GM12878 (cell line): Measurements from ENCODE around the gene MLXIP. TPM values are rescaled to one million over a fixed set of nuclear protein-coding genes. Genes with fewer than 3 reads are reported as not detected.

Experiments
- ATAC-seq: fragments of 200-7000 bp; cut with Tn5 transposase; 3 replicates; pipeline ENCODE4 v1.9.1; 2020; ENCODE audit warnings: mild to moderate bottlenecking, moderate library complexity
- BruUV-seq: library from RNA; stranded (reverse); fragments of 400-500 nt; replicated peaks from 2 replicates; lab custom pipeline; 2021; lab: Mats Ljungman, UMichigan
- CTCF ChIA-PET: fragments of 300-600 bp; sonication (Branson Sonifier 250); formaldehyde crosslinking; extraction: SDS; loops from one replicate; lab custom pipeline; 2021; ENCODE audit warnings: inconsistent platforms; lab: Yijun Ruan, JAX
- POLR2A ChIA-PET: fragments of 350-600 bp; formaldehyde crosslinking; extraction: SDS; loops from one replicate; lab custom pipeline; 2021; ENCODE audit warnings: inconsistent platforms; lab: Charles Lee
- RAD21 ChIA-PET: fragments of 300-600 bp; sonication (Branson Sonifier 250); formaldehyde crosslinking; loops from one replicate; lab custom pipeline; 2023; ENCODE audit warnings: antibody characterized with exemption; ENCODE audit not compliant: unreplicated experiment; lab: Charles Lee
- SMC1A ChIA-PET: fragments of 300-600 bp; sonication (Branson Sonifier 250); formaldehyde crosslinking; loops from one replicate; lab custom pipeline; 2023; ENCODE audit not compliant: unreplicated experiment, uncharacterized antibody; lab: Charles Lee
- DNase-seq: peaks from one replicate; pipeline ENCODE4 v3.0.0-alpha.2; 2011; ENCODE audit warnings: low read depth, low spot score
- FAIRE-seq: peaks from 3 replicates; lab custom pipeline; 2011; peaks lifted over from hg19 to GRCh38; lab: Jason Lieb, UNC
- H2AFZ ChIP-seq: 2 replicates; pipeline ENCODE4 v1.6.0; 2011; ENCODE audit warnings: low read depth, low read length, control low read depth; ENCODE audit not compliant: control insufficient read depth
- H3K27ac ChIP-seq: 2 replicates; pipeline ENCODE4 v1.5.1; 2011; ENCODE audit warnings: control low read depth; ENCODE audit not compliant: control insufficient read depth, insufficient read depth
- H3K27me3 ChIP-seq, 2 experiments: replicated peaks in 1 of 2; 2 replicates each; pipeline versions ENCODE4 v1.6.0 to v1.6.1; 2011; ENCODE audit warnings: low read length in 1 of 2; ENCODE audit not compliant: control insufficient read depth in 2 of 2, insufficient read depth in 2 of 2
- H3K36me3 ChIP-seq, 2 experiments: 2 replicates each; pipeline ENCODE4 v1.5.1; 2011; ENCODE audit warnings: low read length in 1 of 2; ENCODE audit not compliant: control insufficient read depth in 2 of 2, insufficient read depth in 2 of 2
- H3K4me1 ChIP-seq: 2 replicates; pipeline ENCODE4 v1.6.1; 2011; ENCODE audit warnings: mild to moderate bottlenecking, low read length, moderate library complexity, mixed read lengths; ENCODE audit not compliant: control insufficient read depth, insufficient read depth
- H3K4me2 ChIP-seq: 2 replicates; pipeline ENCODE4 v1.6.0; 2011; ENCODE audit warnings: control low read depth; ENCODE audit not compliant: control insufficient read depth, insufficient read depth
- H3K4me3 ChIP-seq: fragments of 200-600 bp; sonication (generic); 2 replicates; pipeline ENCODE4 v1.5.1; 2016
- H3K79me2 ChIP-seq: 2 replicates; pipeline ENCODE4 v1.6.0; 2011; ENCODE audit warnings: low read length; ENCODE audit not compliant: control insufficient read depth, insufficient read depth
- H3K9ac ChIP-seq: 2 replicates; pipeline ENCODE4 v1.8.0; 2011; ENCODE audit warnings: low read length, control low read depth, mixed read lengths; ENCODE audit not compliant: control insufficient read depth, insufficient read depth
- H3K9me3 ChIP-seq: replicated peaks from 3 replicates; pipeline ENCODE4 v1.5.1; 2011; ENCODE audit warnings: mild to moderate bottlenecking, low read length; ENCODE audit not compliant: control insufficient read depth, insufficient read depth
- H4K20me1 ChIP-seq: 2 replicates; pipeline ENCODE4 v1.6.0; 2011; ENCODE audit not compliant: control insufficient read depth, insufficient read depth
- EGR1 ChIP-seq, 2 experiments: IDR thresholded peaks; 1 replicate in 1 of 2; 2 replicates in 1 of 2; pipeline ENCODE4 v1.6.1; 2011 to 2012; ENCODE audit warnings: low read depth in 2 of 2, low read length in 2 of 2, borderline replicate concordance in 1 of 2, mild to moderate bottlenecking in 1 of 2, moderate library complexity in 1 of 2
- MTA2 ChIP-seq: fragments of 450-650 bp; IDR thresholded peaks from 2 replicates; pipeline ENCODE4 v1.6.1; 2016; ENCODE audit warnings: low read depth, mild to moderate bottlenecking, moderate library complexity
- MTA3 ChIP-seq: IDR thresholded peaks from 2 replicates; pipeline ENCODE4 v1.6.1; 2012; ENCODE audit warnings: low read length, inconsistent platforms, borderline replicate concordance
- NR2C2 ChIP-seq: IDR thresholded peaks from 2 replicates; pipeline ENCODE4 v1.6.1; 2011; ENCODE audit warnings: borderline replicate concordance, low read depth; ENCODE audit not compliant: control insufficient read depth, insufficient read length
- RAD51 ChIP-seq: fragments of 450-650 bp; IDR thresholded peaks from 2 replicates; pipeline ENCODE4 v1.6.1; 2016; ENCODE audit warnings: moderate library complexity, mild to moderate bottlenecking, inconsistent platforms
- RCOR1 ChIP-seq: conservative IDR thresholded peaks from 2 replicates; pipeline ENCODE4 v1.6.1; 2012; ENCODE audit warnings: low read depth, low read length, improper control_type of control experiment
- SIX5 ChIP-seq: IDR thresholded peaks from 2 replicates; pipeline ENCODE4 v1.6.1; 2011; ENCODE audit warnings: mild to moderate bottlenecking, low read depth, low read length, moderate library complexity; ENCODE audit not compliant: severe bottlenecking
- SMC3 ChIP-seq: IDR thresholded peaks from 2 replicates; pipeline ENCODE4 v1.6.1; 2011; ENCODE audit warnings: low read length, improper control_type of control experiment, borderline replicate concordance
- YBX1 ChIP-seq: fragments of 450-650 bp; IDR thresholded peaks from 2 replicates; pipeline ENCODE4 v1.6.1; 2016; ENCODE audit warnings: antibody characterized with exemption
- WGBS: methylation state at CpG from one replicate; pipeline ENCODE4 v1.1.6; 2016; ENCODE audit warnings: low lambda C conversion rate; ENCODE audit not compliant: insufficient replicate concordance, insufficient coverage; ENCODE audit errors: missing lambda C conversion rate; 5-methylcytosine and 5-hydroxymethylcytosine counted together
- in situ Hi-C: fragments of 300-500 bp; cut with MboI; formaldehyde crosslinking; loops from 9 replicates; pipeline ENCODE4 v1.14.3; 2018; ENCODE audit warnings: mixed read lengths
- intact Hi-C: fragments of 100-400 bp; cut with micrococcal nuclease; formaldehyde crosslinking; loops from one replicate; pipeline ENCODE4 v1.14.2; 2022; ENCODE audit not compliant: unreplicated experiment
- polyA plus RNA-seq, 11 experiments: library from polyadenylated mRNA; depleted of rRNA in 4 of 11; unstranded in 6 of 11; stranded (reverse) in 5 of 11; fragments of >200 nt; fragmentation: Nextera tagmentation in 4 of 11; fragmentation: Illumina TruSeq in 1 of 11; extraction: Ambion mirVana in 4 of 11; extraction: Trizol in 1 of 11; gene quantifications; 1 replicate in 1 of 11; 2 replicates in 10 of 11; pipeline versions ENCODE4 v1.2.1 to v1.2.3, GENCODE V29; 2011 to 2016; ENCODE audit warnings: inconsistent platforms in 2 of 11, missing spikeins in 2 of 11, low read depth in 1 of 11
- total RNA-seq, 4 experiments: library from RNA; depleted of rRNA in 3 of 4; stranded (reverse); fragments of >200 nt in 3 of 4; fragmentation: Illumina TruSeq in 1 of 4; extraction: Trizol in 1 of 4; gene quantifications; 2 replicates each; pipeline versions ENCODE4 v1.2.1 to v1.2.3, GENCODE V29; 2013 to 2021
- TF ChIP-seq, protein P1 (sequence below): fragments of 450-650 bp; IDR thresholded peaks from 2 replicates; pipeline ENCODE4 v1.6.1; 2017; ENCODE audit warnings: mild to moderate bottlenecking, low read depth, inconsistent platforms; ENCODE audit not compliant: poor library complexity, severe bottlenecking

Gene MLXIP
- total and polyA plus RNA-seq, 10 of the 15 experiments (the other 5 are each of a cell fraction or from before 2014, with no cell fraction given): 1.1 to 23.7 (median 7.0) TPM

DNA sequence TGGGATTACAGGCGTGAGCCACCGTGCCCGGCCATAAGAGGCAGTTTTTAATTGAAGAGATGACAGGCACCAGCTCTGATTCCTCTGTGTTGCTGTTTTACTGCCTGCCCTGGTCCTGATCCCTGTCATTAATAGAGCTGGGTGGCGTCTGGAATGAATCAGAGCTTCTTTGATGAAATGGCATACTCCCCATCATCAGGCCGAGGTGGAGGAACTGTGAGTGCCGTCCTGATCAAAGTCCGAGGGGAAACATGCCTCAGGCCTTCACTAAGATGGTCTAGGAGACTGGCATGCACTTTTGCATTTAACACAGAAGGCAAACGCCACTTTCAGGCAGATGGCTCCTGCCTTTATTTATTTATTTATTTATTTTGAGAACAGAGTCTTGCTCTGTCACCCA lies 61.4 kb downstream of the MLXIP start:
- Histone ChIP-seq H2AFZ (no peak overlapping the region), H3K27me3 (no peaks in the 10 kb centered on the region), H3K9ac (no peak overlapping the region), H3K4me2 (no peak overlapping the region), H3K4me3 (no peak overlapping the region), H4K20me1 (no peaks in the 10 kb centered on the region), H3K79me2 (no peaks in the 10 kb centered on the region), H3K27ac (no peak overlapping the region), H3K36me3 (peaks cover 0 to 2% of the 10 kb centered on the region in 2 experiments; a peak in 1 of 4 replicates), H3K4me1 (no peaks in the 10 kb centered on the region), H3K9me3 (no peaks in the 10 kb centered on the region)
- FAIRE-seq: no peak
- ChIA-PET SMC1A (no interaction called here), POLR2A (no interaction called here), CTCF (no interaction called here), RAD21 (no interaction called here)
- ATAC-seq: no peak
- intact Hi-C loops: no loop called here
- DNase-seq: no peak
- no peak for TF ChIP-seq MTA2
- TF ChIP-seq RAD51: no peak
- TF ChIP-seq NR2C2: no peak
- TF ChIP-seq, protein P1, sequence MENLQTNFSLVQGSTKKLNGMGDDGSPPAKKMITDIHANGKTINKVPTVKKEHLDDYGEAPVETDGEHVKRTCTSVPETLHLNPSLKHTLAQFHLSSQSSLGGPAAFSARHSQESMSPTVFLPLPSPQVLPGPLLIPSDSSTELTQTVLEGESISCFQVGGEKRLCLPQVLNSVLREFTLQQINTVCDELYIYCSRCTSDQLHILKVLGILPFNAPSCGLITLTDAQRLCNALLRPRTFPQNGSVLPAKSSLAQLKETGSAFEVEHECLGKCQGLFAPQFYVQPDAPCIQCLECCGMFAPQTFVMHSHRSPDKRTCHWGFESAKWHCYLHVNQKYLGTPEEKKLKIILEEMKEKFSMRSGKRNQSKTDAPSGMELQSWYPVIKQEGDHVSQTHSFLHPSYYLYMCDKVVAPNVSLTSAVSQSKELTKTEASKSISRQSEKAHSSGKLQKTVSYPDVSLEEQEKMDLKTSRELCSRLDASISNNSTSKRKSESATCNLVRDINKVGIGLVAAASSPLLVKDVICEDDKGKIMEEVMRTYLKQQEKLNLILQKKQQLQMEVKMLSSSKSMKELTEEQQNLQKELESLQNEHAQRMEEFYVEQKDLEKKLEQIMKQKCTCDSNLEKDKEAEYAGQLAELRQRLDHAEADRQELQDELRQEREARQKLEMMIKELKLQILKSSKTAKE: no peak
- no peak for TF ChIP-seq YBX1
- TF ChIP-seq SIX5: no peak
- no peak for TF ChIP-seq RCOR1
- TF ChIP-seq MTA3: no peak
- TF ChIP-seq EGR1 (IDR thresholded peaks at IDR 0.05; ENCODE audit: borderline replicate concordance in 1 of 2, low read depth in 2 of 2, low read length in 2 of 2): no peak
- no peak for TF ChIP-seq SMC3
- in situ Hi-C loops: no loop called here
- WGBS: 60% methylated on average over 8 of the region's 8 CpGs
- no TSS peak for BruUV-seq
